ENCODE data around the gene PCMT1.
"Not testable (repeated sequence)": the region's sequence is repeated elsewhere in the genome, so short reads cannot be mapped to it uniquely, and the experiment has no call there.

PCMT1 gene

DNA sequence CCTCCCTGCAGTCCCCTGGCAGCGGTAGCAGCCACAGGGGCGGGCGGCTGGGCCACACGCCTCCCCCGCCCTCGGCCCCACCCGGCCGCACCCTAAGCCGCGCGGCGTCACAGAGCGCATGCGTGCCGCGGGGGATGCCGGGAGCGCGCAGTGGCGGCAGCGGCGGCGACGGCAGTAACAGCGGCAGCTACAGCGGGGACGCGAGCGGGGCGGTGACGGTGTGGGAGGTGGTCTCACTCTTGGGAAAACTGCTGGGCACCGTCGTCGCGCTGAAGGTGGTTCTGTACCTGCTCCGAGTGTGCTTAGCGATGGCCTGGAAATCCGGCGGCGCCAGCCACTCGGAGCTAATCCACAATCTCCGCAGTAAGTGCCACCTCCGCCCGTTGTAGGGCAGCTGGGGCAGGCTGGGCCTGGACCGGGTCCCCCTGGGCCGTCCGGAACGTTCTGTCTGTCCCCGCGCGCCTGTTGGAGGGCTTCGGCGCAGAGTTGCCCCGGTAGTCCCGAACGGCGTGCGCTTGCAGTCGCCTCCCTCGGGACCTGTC is at the start of gene PCMT1:
PCMT1 (plus strand) TSS at position 148 of the 542 bp plus-strand sequence; CDS start at position 309, 161 bp downstream.
- DNase-seq, result peak; percentile 92

- peak; percentile 69 for DNase-seq
Observed at GRCh38 chr6:149701714-149702113, 47.8 kb upstream of the PCMT1 start.

- no peak for DNase-seq
Observed at GRCh38 chr6:149711711-149712110, 37.8 kb upstream of the PCMT1 start.

- DNase-seq, result no peak
Observed at GRCh38 chr6:149714442-149714841, 35.1 kb upstream of the PCMT1 start.

DNA sequence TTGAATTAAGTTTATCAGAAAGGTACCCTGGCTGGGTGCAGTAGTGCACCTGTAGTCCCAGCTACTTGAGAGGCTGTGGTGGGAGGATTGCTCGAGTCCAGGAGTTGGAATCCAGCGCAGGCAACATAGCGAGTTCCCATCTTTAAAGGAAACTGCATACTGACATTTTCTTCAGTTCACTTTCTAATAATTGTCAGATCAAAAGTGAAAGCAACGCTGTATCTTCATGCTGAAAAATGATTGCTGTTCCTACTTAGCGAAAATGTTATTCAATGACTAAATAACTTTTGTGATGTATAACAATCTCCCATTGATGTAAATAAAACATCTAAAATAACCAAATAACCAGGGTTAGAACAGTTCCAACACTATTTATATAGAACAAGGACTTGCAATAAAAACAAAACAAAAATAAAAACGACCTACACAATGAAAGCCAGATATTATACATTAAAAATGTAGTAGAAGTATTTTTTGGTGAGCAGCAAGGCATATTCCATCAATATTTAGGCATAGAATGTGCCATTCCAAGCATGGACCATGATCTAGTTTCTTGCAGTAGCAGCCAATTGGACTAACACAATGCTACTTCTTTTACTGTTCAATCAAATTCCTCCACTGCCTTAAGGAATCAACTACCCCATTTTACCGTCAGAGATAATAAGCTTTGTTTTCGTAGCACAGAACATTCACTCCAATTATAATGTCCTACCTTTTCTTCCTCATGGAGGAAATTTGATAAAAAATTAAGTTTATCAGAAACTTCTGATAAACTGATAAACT is 33.2 kb upstream of the PCMT1 start:
- DNase-seq, result peak; percentile 7

DNA sequence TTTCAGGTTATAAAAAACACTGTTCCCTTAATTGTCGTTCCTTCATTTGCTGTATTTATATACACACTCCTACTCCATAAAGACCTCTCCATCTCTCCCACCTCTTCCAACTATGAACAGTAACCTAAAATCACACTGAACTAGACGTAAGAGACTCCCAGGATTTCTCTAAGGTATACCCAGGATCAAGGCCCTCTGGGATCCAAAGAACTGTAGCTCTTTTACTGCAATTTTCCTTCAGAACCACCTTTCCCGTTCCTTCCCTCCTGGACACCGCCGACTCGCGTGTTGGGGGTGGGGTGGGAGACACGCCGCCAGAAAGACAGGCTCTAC is 32.3 kb upstream of the PCMT1 start:
- no peak for DNase-seq

DNA sequence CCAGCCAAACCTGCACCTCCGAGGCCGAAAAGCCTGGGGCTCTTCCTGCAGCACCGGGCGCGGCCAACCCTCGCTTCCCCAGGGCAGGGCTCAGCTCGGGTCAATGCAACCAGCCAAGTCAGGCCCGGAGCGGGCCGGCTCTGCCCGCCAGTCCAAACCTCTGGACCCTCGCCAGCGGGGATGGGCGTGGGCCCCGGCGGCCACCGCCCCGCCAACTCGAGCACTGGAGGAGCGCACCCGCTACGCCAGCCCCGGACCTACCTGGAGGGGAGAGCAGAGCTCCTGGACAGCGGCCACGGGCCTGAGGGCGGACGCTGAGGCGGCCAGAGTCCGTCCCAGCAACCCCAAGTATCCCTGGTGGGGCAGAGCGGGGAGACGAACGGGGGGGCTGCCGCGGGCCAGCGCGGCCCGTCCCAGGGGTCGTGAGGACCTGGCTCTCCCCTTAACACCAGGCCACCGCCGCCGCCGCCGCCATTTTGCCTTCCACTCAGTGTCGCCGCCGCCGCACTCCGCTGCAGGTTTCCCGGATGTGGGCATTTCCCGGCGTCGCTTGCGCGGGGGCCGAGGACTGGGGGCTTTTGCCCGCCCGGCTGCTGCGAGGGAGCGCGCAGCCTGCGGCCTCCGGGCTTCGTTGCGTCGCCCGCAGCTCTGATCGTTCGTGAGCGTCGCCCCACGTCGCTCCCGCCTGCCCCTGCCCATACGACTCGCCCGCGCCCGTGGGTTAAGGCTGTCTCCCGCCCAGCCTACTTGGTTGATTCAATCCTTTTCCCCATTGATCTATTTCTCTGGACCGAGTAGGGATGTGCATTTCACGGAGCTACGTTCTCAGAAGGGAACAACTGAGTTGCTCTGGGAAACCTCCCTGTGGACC is 31.7 kb upstream of the PCMT1 start, which contains the start of gene LATS1:
LATS1 (minus strand) TSS at position 514 of the 871 bp plus-strand sequence. CDS start 15,975 bp downstream, outside the sequence.
- DNase-seq, result peak; percentile 86

DNA sequence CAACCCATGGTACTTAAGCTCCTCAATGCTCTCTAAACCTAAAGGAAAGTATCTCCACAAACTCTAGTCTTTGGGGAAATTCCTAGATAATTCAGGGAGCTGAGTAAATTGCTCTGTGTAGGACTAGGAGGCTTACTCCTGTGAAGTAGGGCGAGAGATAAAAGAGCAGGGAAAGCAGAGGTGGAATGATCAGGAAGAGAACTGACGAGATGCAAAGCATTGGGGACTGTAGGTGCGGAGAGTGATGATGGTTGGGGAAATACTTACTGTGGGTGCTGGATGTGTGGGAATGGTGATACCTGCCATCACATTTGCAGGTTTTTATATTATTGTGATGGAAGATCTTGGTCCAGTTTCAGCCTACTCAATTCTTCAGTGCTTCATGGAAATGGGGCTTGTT is 30.0 kb upstream of the PCMT1 start:
- DNase-seq, result no peak

- DNase-seq, result no peak
Observed at GRCh38 chr6:149723262-149723661, 26.3 kb upstream of the PCMT1 start.

- DNase-seq, result peak; percentile 76
Observed at GRCh38 chr6:149723771-149724417, 25.6 kb upstream of the PCMT1 start.

DNA sequence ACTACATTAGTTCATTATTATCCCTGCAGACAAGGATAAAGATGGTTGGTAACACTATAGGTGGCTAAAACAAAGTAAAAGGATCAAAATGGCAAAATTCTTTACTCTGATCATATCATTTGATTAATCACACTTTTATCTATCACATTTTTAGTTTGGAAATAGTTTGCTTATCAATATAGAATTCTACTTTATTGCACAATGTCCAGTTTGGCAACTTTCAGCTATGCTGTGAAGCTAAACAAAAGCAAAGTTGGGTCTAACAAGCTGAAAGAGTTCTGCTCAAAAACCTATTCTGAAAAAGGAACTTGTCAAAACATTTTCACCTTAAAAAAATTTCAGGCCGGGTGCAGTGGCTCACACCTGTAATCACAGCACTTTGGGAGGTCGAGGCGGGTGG is 23.8 kb upstream of the PCMT1 start:
- no peak for DNase-seq

DNA sequence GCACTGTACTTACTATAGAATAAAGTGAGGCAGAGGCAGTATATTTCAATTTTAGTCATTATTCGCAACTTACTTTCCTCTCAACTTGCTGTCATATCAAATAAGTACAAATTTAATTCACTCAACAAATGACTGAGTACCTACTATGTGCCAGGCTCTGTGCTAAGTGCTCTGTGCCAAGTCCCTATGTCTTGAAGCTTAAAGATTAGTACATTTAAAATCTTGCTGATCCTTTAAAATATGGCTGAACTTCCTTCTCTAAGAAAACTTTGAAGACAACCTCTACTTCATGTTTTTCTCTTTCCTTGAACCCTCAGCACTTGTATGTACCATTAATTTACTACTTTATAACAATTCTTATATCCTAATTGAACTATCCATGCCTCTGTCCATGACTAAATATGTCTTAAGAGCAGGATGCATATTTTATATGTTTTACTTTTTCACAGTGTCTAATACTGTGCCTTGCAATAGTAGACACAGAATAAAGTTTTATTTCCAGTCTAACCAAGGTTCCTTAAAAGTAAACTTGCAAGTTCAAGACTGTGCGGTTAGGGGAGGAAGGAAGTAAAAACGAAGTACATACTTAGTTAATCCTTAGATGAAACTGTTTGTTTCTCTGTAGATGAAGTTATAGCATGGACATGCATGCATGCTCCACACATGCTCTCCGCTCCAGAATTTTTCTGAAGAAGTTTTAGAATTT is 21.6 kb upstream of the PCMT1 start:
- DNase-seq, result no peak

- DNase-seq, result no peak
Observed at GRCh38 chr6:149728499-149729234, 20.9 kb upstream of the PCMT1 start.

GRCh38 chr6:149729824-149730223 is 19.7 kb upstream of the PCMT1 start:
- DNase-seq, result no peak

- DNase-seq, result no peak
Observed at GRCh38 chr6:149733089-149733720, 16.3 kb upstream of the PCMT1 start.

GRCh38 chr6:149734915-149735314 is 14.6 kb upstream of the PCMT1 start:
- no peak for DNase-seq

DNA sequence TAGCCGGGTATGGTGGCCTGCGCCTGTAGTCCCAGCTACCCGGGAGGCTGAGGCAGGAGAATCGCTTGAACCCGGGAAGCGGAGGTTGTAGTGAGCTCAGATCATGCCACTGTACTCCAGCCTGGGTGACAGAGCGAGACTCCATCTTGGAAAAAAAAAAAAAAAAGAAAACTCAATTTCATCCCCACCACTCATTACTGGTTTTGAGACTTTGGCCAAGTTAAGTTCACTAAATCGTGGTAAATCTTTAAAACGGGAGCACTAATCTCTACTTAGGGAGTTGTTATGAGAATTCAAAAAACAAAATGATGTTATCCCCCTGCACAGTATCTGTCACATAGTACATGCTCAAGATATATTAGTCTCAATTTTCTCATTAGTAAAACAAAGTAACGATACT is 4.3 kb upstream of the PCMT1 start:
- DNase-seq, result not testable (repeated sequence)

DNA sequence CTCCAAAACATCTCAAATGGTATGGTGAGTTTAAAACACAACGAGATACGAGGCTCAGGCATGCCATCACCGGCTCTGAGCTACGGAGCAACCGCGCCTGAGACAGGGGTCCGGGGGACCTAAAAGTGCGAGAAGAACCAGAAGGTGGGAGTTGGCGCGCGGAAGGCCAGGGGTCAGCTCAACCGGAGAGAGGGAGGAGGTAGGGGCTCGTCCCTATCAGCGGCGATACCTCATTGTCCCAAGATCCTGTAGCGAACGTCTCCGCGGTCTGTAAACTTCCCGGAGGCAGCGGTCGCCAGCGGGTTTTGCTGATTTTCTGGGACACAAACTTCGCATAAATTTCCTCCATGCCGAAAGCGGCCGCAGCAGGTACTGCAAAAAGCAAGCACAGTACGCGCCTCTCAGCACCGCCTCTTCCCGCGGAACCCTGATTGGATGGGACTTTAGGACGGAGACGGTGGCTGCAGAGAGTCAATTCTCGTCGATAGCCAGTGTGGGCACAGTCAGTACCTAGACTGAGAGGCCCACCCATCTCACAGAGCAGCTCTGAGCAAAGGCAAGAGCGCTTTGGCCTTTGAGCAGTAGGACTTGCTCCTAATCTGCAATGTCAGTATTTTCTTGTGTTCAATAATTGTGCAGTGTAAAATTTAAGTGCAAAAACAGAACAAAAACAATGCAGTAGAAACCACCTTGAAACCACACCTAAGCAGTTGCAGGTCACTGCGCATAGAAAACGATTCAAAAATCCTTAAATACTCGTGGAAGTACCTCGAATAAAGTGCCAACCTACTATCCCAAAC is 3.2 kb upstream of the PCMT1 start, which contains the start of gene NUP43:
NUP43 (minus strand) TSS at position 383 of the 800 bp plus-strand sequence; CDS start at position 349, 34 bp downstream.
- DNase-seq, result peak; percentile 96

DNA sequence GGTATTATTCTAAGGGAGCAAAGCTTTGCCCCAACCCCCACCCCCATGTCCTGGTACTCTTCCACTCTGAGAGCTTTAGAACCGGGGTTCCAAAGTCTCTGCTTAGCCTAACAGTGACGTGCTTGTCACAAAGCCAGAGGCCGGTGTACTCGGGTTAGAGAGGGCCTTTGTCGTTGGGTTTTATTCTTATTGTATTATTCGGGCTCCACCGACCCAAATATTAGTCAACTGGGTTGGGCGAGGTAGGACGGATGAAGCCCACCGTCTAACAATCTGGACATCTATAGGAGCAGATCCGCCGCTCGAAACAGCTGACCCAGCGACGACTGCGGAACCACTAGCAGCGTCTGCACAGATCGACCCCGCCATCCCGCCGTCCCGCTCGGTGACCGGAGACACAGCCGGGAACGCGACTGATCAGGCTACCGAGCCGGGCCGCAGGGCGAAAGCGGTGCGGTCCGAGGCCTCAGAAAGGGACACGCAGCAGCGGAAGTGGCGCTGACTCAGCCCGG is 403 bp upstream of the PCMT1 start:
- DNase-seq, result not testable (repeated sequence)

DNA sequence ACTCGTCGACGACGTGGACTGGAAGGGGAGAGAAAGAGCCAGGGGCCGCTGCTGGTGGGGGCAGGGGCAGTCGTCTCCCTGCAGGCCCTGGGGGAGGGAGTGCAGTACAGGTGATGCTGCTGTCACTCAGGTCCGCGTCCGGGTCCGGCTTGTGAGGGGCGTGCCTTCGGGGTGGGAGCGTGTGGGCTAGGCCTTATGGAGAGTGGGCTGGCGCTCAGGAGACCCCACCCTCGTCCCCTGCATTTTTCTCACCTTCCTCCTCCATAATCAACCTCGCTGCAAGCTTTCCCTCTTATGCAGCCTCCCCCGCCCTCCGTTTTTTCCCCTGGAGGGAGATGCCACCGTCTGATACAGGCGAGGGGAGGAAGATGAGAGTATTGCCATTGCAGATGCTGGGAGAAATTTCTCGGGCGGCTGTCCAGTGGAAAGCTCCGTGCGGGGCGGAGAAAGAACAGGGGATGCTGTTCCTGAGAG is 632 bp downstream of the PCMT1 start:
- peak; percentile 52 for DNase-seq
